Stimulated activated memory B cell treated with anti-CD40 and anti-IgM and Interleukin-4, amounts not matched to agents 10 μg/mL and 1 μg/mL and 100 μg/mL, for 72 hours (primary cell): ENCODE measurements around the gene MED16.
A peak's percentile ranks its signal among the peaks of the same experiment; 100 is the strongest.
"Not testable (repeated sequence)": the region's sequence is repeated elsewhere in the genome, so short reads cannot be mapped to it uniquely, and the experiment has no call there.

ENCODE experiments used
- ATAC-seq: fragments of 150-1000 bp; cut with Tn5 transposase; 2 replicates; pipeline ENCODE4 v1.10.0; 2021
- H3K27ac Mint-ChIP-seq: one replicate; pipeline ENCODE4 v1.8.0; 2022; ENCODE audit warnings: mild to moderate bottlenecking, mixed read lengths
- H3K27me3 Mint-ChIP-seq: one replicate; pipeline ENCODE4 v1.8.0; 2022; ENCODE audit warnings: mixed read lengths
- H3K36me3 Mint-ChIP-seq: one replicate; pipeline ENCODE4 v1.8.0; 2022; ENCODE audit warnings: mixed read lengths
- H3K4me1 Mint-ChIP-seq: one replicate; pipeline ENCODE4 v1.8.0; 2022; ENCODE audit warnings: mixed read lengths
- H3K4me3 Mint-ChIP-seq: one replicate; pipeline ENCODE4 v1.8.0; 2022; ENCODE audit warnings: mild to moderate bottlenecking, moderate library complexity, mixed read lengths
- H3K9me3 Mint-ChIP-seq: one replicate; pipeline ENCODE4 v1.8.0; 2022; ENCODE audit warnings: mixed read lengths

MED16 gene

DNA sequence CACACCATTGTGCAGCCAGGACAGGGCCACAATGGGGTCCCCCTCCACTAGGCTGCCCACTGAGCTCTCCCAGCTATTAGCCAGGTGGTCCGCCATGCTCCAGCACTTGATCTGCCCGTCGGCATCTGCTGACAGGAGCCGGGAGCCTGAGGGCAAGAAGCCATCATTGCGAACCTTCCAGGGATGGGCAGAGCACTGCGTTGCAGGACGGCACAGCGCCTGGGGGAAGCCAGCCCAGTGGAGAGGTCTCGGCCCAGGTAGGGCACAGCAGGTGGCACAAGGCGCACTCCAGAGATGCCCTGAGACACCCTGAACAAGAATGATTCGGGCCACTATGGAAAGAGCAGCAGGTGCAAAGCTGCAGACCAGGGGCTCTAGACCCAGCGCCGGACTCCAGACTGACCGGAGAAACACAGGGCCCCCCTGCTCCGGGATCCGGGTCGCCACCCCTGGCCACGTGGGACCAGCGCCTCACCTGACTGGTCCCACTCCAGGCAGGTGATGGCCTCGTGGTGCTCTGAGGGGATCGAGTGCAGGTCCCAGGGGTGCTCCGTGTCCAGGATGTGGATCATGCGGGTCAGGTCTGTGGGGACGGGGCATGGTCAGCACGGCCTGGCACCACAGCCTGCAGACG is 3.2 kb downstream of the MED16 start:
- peaks cover 16% of the 10 kb centered on the region for H3K36me3 Mint-ChIP-seq
- no peak for ATAC-seq
- no peak overlapping the region for H3K27ac Mint-ChIP-seq
- H3K27me3 Mint-ChIP-seq = no peaks in the 10 kb centered on the region
- H3K4me3 Mint-ChIP-seq = no peak overlapping the region
- H3K4me1 Mint-ChIP-seq = peaks cover 38% of the 10 kb centered on the region
- H3K9me3 Mint-ChIP-seq = no peaks in the 10 kb centered on the region

DNA sequence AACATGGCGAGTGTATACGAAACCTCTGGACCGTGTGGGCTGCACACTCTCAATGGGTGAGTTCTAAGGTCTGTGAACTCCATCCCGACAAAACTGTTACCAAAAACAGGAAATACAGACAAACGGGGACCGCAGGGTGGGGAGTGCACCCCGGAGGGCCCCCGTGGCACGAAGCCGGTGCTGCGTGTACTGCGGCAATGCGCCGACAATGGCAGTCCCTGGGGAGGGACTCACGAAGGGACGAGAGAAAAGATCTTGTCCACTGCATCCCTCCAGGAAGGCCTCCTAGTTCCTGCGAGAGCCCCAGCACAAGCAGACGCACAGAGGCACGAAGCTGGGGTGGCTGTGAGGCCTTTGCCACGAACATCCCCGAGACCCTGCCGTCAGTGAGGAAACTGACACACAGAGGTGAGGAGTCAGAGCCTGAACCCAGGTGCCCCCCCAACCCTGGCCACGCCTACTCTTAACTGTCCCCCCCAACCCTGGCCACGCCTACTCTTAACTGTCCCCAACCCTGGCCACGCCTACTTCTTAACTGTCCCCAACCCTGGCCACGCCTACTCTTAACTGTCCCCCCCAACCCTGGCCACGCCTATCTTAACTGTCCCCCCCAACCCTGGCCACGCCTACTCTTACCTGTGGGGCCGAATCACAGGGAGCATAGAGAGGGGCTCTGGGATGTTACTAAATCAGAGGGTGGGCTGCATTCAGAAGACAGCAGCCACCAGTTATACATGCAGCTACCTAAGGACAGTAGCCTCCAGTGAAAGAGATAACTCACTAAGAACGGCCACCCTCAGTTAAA is 4.2 kb downstream of the MED16 start:
- Mint-ChIP-seq H3K4me1 (peaks cover 38% of the 10 kb centered on the region), H3K27ac (peak overlapping the region; percentile 88), H3K4me3 (peak overlapping the region; percentile 66), H3K36me3 (peaks cover 16% of the 10 kb centered on the region), H3K9me3 (no peaks in the 10 kb centered on the region), H3K27me3 (no peaks in the 10 kb centered on the region)
- ATAC-seq = peak; percentile 76

DNA sequence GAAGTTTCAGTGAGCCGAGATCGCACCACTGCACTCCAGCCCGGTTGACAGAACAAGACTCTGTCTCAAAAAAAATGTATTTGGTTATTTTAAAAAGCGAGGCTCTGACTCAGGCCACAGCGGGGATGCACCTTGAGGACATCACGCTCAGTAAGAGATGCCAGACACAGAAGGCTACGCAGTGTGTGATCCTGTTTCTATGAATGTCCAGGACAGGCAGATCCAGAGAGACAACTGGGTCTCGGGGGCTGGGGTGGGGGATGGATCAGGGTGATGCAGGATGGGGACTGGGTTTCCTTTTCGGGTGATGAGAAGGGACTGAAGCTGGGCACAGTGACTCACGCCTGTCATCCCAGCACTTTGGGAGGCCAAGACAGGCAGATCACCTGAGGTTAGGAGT is 5.4 kb downstream of the MED16 start:
- ATAC-seq = no peak
- Mint-ChIP-seq H3K27me3 (no peaks in the 10 kb centered on the region), H3K27ac (peak overlapping the region; percentile 88), H3K36me3 (peaks cover 27% of the 10 kb centered on the region), H3K4me1 (peaks cover 28% of the 10 kb centered on the region), H3K4me3 (no peak overlapping the region), H3K9me3 (no peaks in the 10 kb centered on the region)

- Mint-ChIP-seq H3K27ac (peak overlapping the region; percentile 88), H3K4me1 (peaks cover 24% of the 10 kb centered on the region), H3K27me3 (no peaks in the 10 kb centered on the region), H3K36me3 (peaks cover 32% of the 10 kb centered on the region), H3K9me3 (no peaks in the 10 kb centered on the region), H3K4me3 (no peak overlapping the region)
- no peak for ATAC-seq
Measured at GRCh38 chr19:887072-887471, 5.9 kb downstream of the MED16 start.

- H3K4me1 Mint-ChIP-seq = peaks cover 12% of the 10 kb centered on the region
- no peaks in the 10 kb centered on the region for H3K9me3 Mint-ChIP-seq
- ATAC-seq = no peak
- H3K4me3 Mint-ChIP-seq = no peak overlapping the region
- H3K27ac Mint-ChIP-seq = no peak overlapping the region
- H3K36me3 Mint-ChIP-seq = peaks cover 41% of the 10 kb centered on the region
- no peaks in the 10 kb centered on the region for H3K27me3 Mint-ChIP-seq
Measured at GRCh38 chr19:885536-886224, 7.3 kb downstream of the MED16 start.

GRCh38 chr19:884420-885211 is 8.4 kb downstream of the MED16 start:
- Mint-ChIP-seq H3K4me3 (no peak overlapping the region), H3K36me3 (peaks cover 45% of the 10 kb centered on the region), H3K9me3 (no peaks in the 10 kb centered on the region), H3K27ac (no peak overlapping the region), H3K27me3 (no peaks in the 10 kb centered on the region), H3K4me1 (peaks cover 12% of the 10 kb centered on the region)
- ATAC-seq = no peak

- Mint-ChIP-seq H3K9me3 (no peaks in the 10 kb centered on the region), H3K27ac (no peak overlapping the region), H3K36me3 (peaks cover 48% of the 10 kb centered on the region), H3K4me3 (no peak overlapping the region), H3K4me1 (peaks cover 14% of the 10 kb centered on the region), H3K27me3 (no peaks in the 10 kb centered on the region)
- ATAC-seq = no peak
Measured at GRCh38 chr19:883661-884211, 9.3 kb downstream of the MED16 start.

DNA sequence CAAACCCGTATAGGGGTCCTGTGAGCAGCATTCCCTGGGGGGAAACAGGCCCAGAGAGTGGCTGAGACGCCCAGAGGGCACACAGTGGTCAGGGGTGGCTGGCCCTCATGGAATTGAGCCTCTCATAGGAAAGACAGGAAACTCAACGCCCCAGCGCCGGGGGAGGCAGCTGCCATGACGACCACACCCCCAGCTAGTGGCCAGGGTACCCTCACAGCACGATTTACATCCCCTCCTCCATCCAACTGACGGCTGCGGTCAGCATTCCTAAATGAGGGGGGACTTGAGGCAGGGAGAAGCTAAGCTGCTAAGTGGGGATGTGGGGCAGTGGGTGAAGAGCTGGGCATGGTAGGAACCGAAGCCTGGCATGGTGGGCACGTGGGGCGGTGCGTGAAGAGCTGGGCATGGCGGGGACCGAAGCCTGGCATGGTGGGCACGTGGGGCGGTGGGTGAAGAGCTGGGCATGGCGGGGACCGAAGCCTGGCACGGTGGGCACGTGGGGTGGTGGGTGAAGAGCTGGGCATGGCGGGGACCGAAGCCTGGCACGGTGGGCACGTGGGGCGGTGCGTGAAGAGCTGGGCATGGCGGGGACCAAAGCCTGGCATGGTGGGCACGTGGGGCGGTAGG is 10.0 kb downstream of the MED16 start:
- no peak overlapping the region for H3K27ac Mint-ChIP-seq
- peaks cover 47% of the 10 kb centered on the region for H3K36me3 Mint-ChIP-seq
- no peaks in the 10 kb centered on the region for H3K27me3 Mint-ChIP-seq
- no peak for ATAC-seq
- no peaks in the 10 kb centered on the region for H3K9me3 Mint-ChIP-seq
- peaks cover 10% of the 10 kb centered on the region for H3K4me1 Mint-ChIP-seq
- no peak overlapping the region for H3K4me3 Mint-ChIP-seq

GRCh38 chr19:881385-882071 is 11.5 kb downstream of the MED16 start:
- no peaks in the 10 kb centered on the region for H3K27me3 Mint-ChIP-seq
- ATAC-seq = no peak
- no peak overlapping the region for H3K4me3 Mint-ChIP-seq
- peaks cover 47% of the 10 kb centered on the region for H3K36me3 Mint-ChIP-seq
- peaks cover 10% of the 10 kb centered on the region for H3K4me1 Mint-ChIP-seq
- no peak overlapping the region for H3K27ac Mint-ChIP-seq
- H3K9me3 Mint-ChIP-seq = no peaks in the 10 kb centered on the region

DNA sequence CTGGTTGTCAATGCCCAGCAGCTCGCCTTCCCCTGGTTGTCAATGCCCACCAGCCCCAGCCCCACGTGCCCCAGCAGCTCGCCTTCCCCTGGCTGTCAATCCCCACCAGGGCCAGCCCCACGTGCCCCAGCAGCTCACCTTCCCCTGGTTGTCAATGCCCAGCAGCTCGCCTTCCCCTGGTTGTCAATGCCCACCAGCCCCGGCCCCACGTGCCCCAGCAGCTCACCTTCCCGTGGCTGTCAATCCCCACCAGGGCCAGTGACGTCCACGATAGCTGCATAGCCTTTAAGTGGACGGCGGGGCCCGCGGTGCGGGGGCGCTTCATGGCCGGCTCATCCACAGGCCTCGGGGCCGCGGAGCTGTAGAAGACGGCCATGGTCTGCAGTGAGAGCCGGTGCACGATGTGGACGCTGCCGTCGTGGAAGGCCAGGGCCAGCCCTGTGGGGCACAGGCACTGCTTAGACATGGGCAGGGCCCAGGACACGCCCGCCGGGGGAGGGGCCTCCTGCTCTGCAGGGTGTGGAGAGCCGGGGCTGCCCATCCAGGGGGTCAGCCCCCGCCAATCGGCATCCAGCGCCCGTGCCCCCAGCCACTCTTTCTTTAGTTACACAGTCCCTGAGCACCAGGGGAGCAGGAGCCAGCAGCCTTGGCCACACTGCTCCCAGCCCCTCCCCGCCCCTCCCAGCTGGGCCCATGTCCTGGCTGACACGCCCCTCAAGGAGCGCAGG is 13.1 kb downstream of the MED16 start:
- Mint-ChIP-seq H3K9me3 (no peaks in the 10 kb centered on the region), H3K4me1 (peaks cover 17% of the 10 kb centered on the region), H3K36me3 (peaks cover 44% of the 10 kb centered on the region), H3K4me3 (no peak overlapping the region), H3K27ac (no peak overlapping the region), H3K27me3 (no peaks in the 10 kb centered on the region)
- ATAC-seq = no peak

DNA sequence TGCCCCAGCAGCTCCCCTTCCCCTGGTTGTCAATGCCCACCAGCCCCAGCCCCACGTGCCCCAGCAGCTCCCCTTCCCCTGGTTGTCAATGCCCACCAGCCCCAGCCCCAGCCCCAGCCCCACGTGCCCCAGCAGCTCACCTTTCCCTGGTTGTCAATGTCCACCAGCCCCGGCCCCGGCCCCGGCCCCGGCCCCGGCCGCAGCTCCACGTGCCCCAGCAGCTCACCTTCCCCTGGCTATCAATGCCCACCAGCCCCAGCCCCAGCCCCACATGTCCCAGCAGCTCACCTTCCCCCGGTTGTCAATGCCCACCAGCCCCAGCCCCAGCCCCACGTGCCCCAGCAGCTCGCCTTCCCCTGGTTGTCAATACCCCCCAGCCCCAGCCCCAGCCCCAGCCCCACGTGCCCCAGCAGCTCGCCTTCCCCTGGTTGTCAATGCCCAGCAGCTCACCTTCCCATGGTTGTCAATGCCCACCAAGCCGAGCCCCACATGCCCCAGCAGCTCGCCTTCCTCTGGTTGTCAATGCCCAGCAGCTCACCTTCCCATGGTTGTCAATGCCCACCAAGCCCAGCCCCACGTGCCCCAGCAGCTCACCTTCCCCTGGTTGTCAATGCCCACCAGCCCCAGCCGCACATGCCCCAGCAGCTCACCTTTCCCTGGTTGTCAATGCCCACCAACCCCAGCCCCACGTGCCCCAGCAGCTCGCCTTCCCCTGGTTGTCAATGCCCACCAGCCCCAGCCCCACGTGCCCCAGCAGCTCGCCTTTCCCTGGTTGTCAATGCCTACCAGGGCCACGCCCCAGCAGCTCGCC is 14.0 kb downstream of the MED16 start:
- not testable (repeated sequence) for H3K9me3 Mint-ChIP-seq, H3K27ac Mint-ChIP-seq, H3K27me3 Mint-ChIP-seq, ATAC-seq, H3K4me3 Mint-ChIP-seq
- Mint-ChIP-seq H3K4me1 (peaks cover 17% of the 10 kb centered on the region), H3K36me3 (peaks cover 44% of the 10 kb centered on the region)

GRCh38 chr19:877992-878660 is 14.9 kb downstream of the MED16 start:
- peaks cover 17% of the 10 kb centered on the region for H3K4me1 Mint-ChIP-seq
- H3K36me3 Mint-ChIP-seq = peaks cover 38% of the 10 kb centered on the region
- H3K4me3 Mint-ChIP-seq, H3K27ac Mint-ChIP-seq, H3K27me3 Mint-ChIP-seq, H3K9me3 Mint-ChIP-seq, ATAC-seq: not testable (repeated sequence)
